Thymus (tissue), 11 donors: ENCODE measurements around the gene CHRDL2. TPM values are rescaled to one million over a fixed set of nuclear protein-coding genes. Genes with fewer than 3 reads are reported as not detected.

ENCODE experiments used
- DNase-seq, 9 donors: peaks; one replicate each; pipeline ENCODE4 v3.0.0-alpha.2; 2013; ENCODE audit warnings: low spot score in 9 of 9, low read depth in 6 of 9, missing footprints in 1 of 9
- H3K27ac ChIP-seq, 2 donors: one replicate each; pipeline ENCODE4 v1.5.1; 2013; ENCODE audit warnings: control low read depth in 1 of 2, low read depth in 1 of 2, low read length in 1 of 2, mild to moderate bottlenecking in 1 of 2, moderate library complexity in 1 of 2
- H3K27me3 ChIP-seq, 2 donors: one replicate each; pipeline ENCODE4 v1.5.1; 2013; ENCODE audit warnings: low read length in 1 of 2; ENCODE audit not compliant: control insufficient read depth in 2 of 2, insufficient read depth in 1 of 2
- H3K36me3 ChIP-seq, 2 donors: one replicate each; pipeline ENCODE4 v1.5.1; 2013; ENCODE audit warnings: low read length in 1 of 2, mild to moderate bottlenecking in 1 of 2, moderate library complexity in 1 of 2; ENCODE audit not compliant: control insufficient read depth in 2 of 2, insufficient read depth in 2 of 2
- H3K4me1 ChIP-seq, 2 donors: one replicate each; pipeline ENCODE4 v1.5.1; 2013; ENCODE audit warnings: low read length in 2 of 2; ENCODE audit not compliant: control insufficient read depth in 2 of 2, insufficient read depth in 2 of 2
- H3K4me3 ChIP-seq, 2 donors: one replicate each; pipeline ENCODE4 v1.5.1; 2013; ENCODE audit warnings: low read length in 2 of 2, control low read depth in 1 of 2, mild to moderate bottlenecking in 1 of 2
- H3K9me3 ChIP-seq, 2 donors: one replicate each; pipeline ENCODE4 v1.5.1; 2013; ENCODE audit warnings: low read length in 1 of 2, mild to moderate bottlenecking in 1 of 2; ENCODE audit not compliant: control insufficient read depth in 2 of 2, insufficient read depth in 1 of 2
- WGBS: extraction: QIAGEN DNeasy Blood & Tissue Kit; methylation state at CpG from one replicate; pipeline ENCODE4 v1.1.7; 2013; 5-methylcytosine and 5-hydroxymethylcytosine counted together
- polyA plus RNA-seq: library from polyadenylated mRNA; stranded (reverse); fragments of 200-250 nt; gene quantifications from one replicate; pipeline ENCODE4 v1.2.3, GENCODE V29; 2013
- total RNA-seq: library from RNA; stranded (reverse); fragments of 120-200 nt; gene quantifications from one replicate; pipeline ENCODE4 v1.2.4, GENCODE V29; 2013
- donor health status: healthy.

Gene CHRDL2
- total and polyA plus RNA-seq, 2 donors = 0.30 TPM; not detected in 1

- Histone ChIP-seq H3K36me3 (no peaks in the 10 kb centered on the region), H3K27me3 (peaks cover 12 to 26% of the 10 kb centered on the region in 2 donors), H3K9me3 (no peaks in the 10 kb centered on the region), H3K4me3 (no peak overlapping the region), H3K27ac (no peak overlapping the region), H3K4me1 (no peaks in the 10 kb centered on the region)
- WGBS = 92% methylated on average over 13 of the region's 13 CpGs
- no peak for DNase-seq
Measured at GRCh38 chr11:74678591-74679512, 52.4 kb downstream of the CHRDL2 start.

GRCh38 chr11:74678041-74678440 is 53.2 kb downstream of the CHRDL2 start:
- no peak overlapping the region for H3K4me3 ChIP-seq
- no peak overlapping the region for H3K27ac ChIP-seq
- 96% methylated on average over 5 of the region's 5 CpGs for WGBS
- H3K27me3 ChIP-seq = peaks cover 5 to 18% of the 10 kb centered on the region in 2 donors
- no peaks in the 10 kb centered on the region for H3K9me3 ChIP-seq
- DNase-seq = no peak
- H3K4me1 ChIP-seq = no peaks in the 10 kb centered on the region
- H3K36me3 ChIP-seq = no peaks in the 10 kb centered on the region

GRCh38 chr11:74677131-74677530 is 54.1 kb downstream of the CHRDL2 start:
- no peaks in the 10 kb centered on the region for H3K36me3 ChIP-seq
- 91% methylated on average over 6 of the region's 6 CpGs for WGBS
- no peaks in the 10 kb centered on the region for H3K9me3 ChIP-seq
- no peak for DNase-seq
- no peak overlapping the region for H3K27ac ChIP-seq
- no peaks in the 10 kb centered on the region for H3K4me1 ChIP-seq
- peaks cover 0 to 9% of the 10 kb centered on the region in 2 donors for H3K27me3 ChIP-seq
- H3K4me3 ChIP-seq = no peak overlapping the region

DNA sequence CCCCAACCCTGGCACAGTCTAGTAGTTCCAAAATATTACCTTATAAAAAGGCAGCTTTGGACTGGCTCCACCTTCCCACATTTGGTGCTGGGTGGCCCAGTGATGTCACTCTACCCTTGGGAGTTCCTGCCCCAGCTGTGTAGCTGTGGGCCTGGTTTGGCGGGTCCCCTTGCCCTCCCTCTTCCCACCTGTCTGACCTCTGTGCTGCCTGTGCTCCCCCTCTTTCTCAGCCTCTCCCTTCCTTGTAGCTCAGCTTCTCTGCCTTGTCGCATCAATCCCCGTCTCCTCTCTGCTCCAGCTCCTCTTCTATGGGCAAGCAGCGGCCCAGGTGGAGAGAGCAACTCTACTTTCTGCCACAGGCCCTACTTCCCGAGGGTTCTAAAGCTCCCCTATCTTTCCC is 54.6 kb downstream of the CHRDL2 start:
- Histone ChIP-seq H3K4me3 (no peak overlapping the region), H3K27me3 (peaks cover 0 to 3% of the 10 kb centered on the region in 2 donors), H3K9me3 (no peaks in the 10 kb centered on the region), H3K27ac (no peak overlapping the region), H3K4me1 (no peaks in the 10 kb centered on the region), H3K36me3 (no peaks in the 10 kb centered on the region)
- no peak for DNase-seq
- WGBS = 96% methylated on average over 5 of the region's 5 CpGs

DNA sequence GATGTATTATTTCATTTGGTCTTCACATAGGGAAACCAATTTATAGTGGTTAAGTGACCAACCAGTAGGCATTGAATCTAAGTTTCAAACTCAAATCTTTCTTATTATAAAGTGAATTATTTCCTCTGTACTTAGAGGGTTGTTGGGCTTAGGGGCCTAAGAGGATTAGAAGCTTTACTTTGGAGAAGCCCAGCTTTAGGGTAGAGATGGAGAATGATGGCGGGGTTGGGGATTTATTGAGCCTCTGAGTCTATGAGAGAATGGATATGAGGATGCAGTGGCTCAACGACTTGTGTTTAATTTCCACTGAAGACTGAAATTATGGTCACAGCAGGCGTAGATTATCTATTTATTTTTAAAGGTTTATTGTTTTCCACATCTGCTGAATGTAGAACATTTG is 55.5 kb downstream of the CHRDL2 start:
- H3K27me3 ChIP-seq = peaks cover 0 to under 1% of the 10 kb centered on the region in 2 donors
- H3K27ac ChIP-seq = no peak overlapping the region
- no peaks in the 10 kb centered on the region for H3K36me3 ChIP-seq
- no peaks in the 10 kb centered on the region for H3K9me3 ChIP-seq
- no peak for DNase-seq
- H3K4me3 ChIP-seq = no peak overlapping the region
- 95% methylated on average over 3 of the region's 3 CpGs for WGBS
- H3K4me1 ChIP-seq = no peaks in the 10 kb centered on the region

GRCh38 chr11:74673693-74674360 is 57.4 kb downstream of the CHRDL2 start:
- Histone ChIP-seq H3K9me3 (no peaks in the 10 kb centered on the region), H3K4me1 (no peaks in the 10 kb centered on the region), H3K4me3 (no peak overlapping the region), H3K27me3 (no peaks in the 10 kb centered on the region), H3K36me3 (no peaks in the 10 kb centered on the region), H3K27ac (no peak overlapping the region)
- no peak for DNase-seq
- 96% methylated on average over 7 of the region's 7 CpGs for WGBS

DNA sequence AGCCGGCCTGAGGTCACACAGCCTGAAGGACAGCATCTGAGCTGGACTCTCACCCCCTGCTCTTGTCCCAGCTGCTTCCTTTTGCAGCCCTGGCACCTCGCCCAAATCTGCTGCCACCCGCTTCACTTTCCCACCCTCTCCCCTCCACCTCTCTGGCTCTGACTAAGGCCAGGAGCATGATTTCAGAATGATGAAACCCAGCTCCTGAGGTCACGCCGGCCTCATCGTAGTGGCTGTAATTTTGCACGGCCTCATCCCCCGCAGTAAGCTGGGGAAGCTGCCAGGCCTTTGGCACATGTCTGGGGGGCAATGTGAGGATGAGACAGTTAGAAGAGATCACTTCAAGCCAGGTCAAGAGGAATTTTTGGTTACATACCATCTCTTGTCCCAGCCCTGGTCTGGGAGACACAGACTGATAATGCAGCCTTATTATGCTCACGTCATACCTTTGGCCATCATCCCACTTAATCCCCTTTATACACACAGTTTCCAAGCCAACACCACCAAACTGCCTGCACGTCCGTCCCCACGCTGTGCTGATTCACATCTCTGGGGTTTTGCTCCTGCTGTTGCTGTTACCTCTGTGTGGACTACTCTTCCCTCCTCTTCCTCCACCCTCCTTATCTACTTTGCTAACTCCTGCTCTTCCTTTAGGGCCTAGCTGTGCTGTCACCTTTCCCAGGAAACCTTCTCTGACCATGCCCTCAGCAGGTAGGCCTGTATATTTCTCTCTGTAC is 58.1 kb downstream of the CHRDL2 start:
- Histone ChIP-seq H3K27ac (no peak overlapping the region), H3K27me3 (no peaks in the 10 kb centered on the region), H3K4me1 (no peaks in the 10 kb centered on the region), H3K36me3 (no peaks in the 10 kb centered on the region), H3K9me3 (no peaks in the 10 kb centered on the region), H3K4me3 (no peak overlapping the region)
- WGBS = 95% methylated on average over 12 of the region's 12 CpGs
- DNase-seq = no peak

DNA sequence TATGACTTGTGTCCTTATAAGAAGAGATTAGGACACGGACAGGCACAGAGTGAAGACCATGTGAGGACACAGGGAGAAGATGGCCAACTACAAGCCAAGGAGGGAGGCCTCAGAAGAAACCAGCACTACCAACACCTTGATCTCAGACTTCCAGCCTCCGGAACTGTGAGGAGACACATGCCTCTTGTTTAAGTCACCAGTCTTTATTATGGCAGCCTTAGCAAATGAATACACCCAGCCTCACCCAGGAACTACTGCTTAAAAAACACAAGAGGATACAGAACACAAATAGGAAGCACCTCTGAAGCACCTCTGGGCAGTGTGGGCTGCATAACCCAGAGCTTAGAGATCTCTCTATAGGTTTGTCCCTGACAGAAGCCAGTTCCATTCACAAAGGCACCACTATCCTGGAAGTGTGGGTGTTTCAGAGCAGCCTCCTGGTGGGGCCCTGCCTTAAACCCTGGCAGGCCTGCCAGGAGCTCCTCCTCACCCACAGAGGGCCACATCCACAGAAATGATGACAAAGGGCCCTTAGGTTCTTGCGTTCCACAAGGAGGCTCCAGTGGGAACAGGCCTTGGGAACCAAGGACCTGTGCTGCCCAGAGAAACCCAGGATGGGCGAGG is 58.8 kb downstream of the CHRDL2 start:
- no peak overlapping the region for H3K27ac ChIP-seq
- H3K4me3 ChIP-seq = no peak overlapping the region
- DNase-seq = no peak
- H3K36me3 ChIP-seq = no peaks in the 10 kb centered on the region
- WGBS = 96% methylated on average over 4 of the region's 4 CpGs
- no peaks in the 10 kb centered on the region for H3K9me3 ChIP-seq
- H3K4me1 ChIP-seq = no peaks in the 10 kb centered on the region
- H3K27me3 ChIP-seq = no peaks in the 10 kb centered on the region
